ENCODE data around the gene LRRC18.

Gene LRRC18

GRCh38 chr10:48939790-48940325 is at the start of gene LRRC18:
TSS of gene LRRC18 (minus strand) at chr10:48939840. CDS start at chr10:48914155, 25,685 bp downstream.
- DNase-seq = no peak

- no peak for DNase-seq
Measured at GRCh38 chr10:48985621-48986158, 46.0 kb upstream of the LRRC18 start.

GRCh38 chr10:48983648-48984351 is 44.2 kb upstream of the LRRC18 start:
- DNase-seq = no peak

DNA sequence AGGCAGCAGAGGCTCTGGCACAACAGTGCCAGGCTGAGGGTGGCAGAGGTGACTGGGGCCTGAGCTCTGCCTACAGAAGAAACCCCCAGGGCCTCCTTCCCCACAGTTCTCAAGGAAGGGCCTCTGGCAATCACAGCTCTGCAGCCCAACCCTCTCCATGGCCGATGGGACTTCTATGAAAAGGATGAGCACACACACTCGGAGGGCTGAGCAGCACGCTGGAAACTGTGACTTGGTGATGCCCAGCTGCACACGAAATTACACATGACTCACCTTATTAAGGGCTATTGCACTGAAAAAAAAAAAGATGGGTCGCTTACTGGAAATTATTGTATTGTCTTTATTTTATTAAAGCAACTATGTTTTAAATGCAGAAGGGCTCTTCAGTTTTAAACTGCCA is 42.9 kb upstream of the LRRC18 start:
- DNase-seq = no peak

DNA sequence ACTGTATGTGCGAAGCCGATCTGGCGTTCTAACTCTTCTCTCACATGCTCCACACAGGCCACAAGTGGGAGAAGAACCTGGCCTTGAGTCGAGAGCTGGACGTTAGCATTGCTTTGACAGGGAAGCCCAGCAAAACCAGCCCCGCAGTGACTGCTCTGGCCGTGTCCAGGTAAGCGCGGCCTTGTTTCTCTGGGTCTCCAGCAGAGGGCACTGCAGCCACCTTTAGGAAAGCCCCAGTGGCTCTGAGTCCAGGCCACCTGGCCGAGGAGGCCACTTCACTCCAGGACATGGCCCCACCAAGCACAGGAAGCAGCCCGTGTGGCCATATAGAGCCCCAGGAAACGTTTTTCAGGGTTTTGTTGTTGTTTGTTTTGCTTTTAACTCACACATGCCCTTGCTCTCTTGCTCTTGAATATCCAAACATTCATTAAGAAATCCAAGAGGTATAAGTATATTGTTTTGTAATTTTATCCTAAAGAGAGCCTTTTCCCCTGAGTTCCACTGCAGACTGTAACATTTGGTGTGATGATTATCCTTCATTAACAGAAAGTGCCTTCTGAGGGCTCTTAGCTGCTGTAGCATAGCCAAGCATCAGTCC is 41.8 kb upstream of the LRRC18 start:
- no peak for DNase-seq

GRCh38 chr10:48978318-48978717 is 38.7 kb upstream of the LRRC18 start:
- no peak for DNase-seq

- peak; percentile 1 for DNase-seq
Measured at GRCh38 chr10:48976196-48976595, 36.6 kb upstream of the LRRC18 start.

GRCh38 chr10:48974510-48975156 is 35.0 kb upstream of the LRRC18 start:
- no peak for DNase-seq

DNA sequence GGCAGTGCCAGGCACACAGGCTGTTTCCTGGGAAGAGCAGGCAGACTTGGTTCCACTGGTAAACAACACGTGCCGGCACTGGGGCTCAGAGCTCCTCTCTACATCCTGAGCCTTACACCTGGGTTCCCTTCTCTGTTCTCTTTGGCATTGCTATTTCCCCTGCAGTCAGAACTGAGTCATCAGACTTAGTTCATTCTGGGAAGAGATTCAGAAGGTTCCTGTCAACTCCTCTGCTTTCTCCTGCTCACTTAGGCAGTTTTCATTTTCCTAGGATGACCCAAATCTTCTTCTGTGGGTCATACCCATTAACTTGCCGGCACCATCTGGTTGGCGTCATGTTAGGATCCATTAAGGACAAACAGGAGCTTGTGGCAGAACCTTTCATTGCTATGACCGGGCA is 33.4 kb upstream of the LRRC18 start:
- DNase-seq = no peak

GRCh38 chr10:48970654-48971053 is 31.0 kb upstream of the LRRC18 start:
- no peak for DNase-seq

DNA sequence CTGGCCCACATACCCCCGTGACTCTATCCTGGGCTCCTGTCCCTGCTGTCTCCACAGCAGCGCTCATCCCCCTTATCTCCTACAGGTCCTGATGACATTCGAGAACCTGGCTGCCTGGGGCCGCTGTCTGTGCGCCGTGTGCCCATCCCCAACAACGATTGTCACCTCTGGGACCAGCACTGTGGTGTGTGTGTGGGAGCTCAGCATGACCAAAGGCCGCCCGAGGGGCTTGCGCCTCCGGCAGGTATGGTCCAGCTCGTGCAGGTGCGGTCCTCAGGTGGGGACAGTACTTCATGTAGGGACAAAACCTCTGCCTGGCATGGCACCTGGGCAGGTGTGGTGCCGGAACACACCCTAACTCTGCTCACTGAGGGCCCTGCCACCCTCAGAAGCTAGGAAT is 30.4 kb upstream of the LRRC18 start:
- DNase-seq = no peak

- no peak for DNase-seq
Measured at GRCh38 chr10:48968036-48968435, 28.4 kb upstream of the LRRC18 start.

GRCh38 chr10:48965460-48965859 is 25.8 kb upstream of the LRRC18 start:
- DNase-seq = no peak

GRCh38 chr10:48964038-48964437 is 24.4 kb upstream of the LRRC18 start:
- DNase-seq = no peak

- no peak for DNase-seq
Measured at GRCh38 chr10:48958598-48959190, 19.1 kb upstream of the LRRC18 start.

DNA sequence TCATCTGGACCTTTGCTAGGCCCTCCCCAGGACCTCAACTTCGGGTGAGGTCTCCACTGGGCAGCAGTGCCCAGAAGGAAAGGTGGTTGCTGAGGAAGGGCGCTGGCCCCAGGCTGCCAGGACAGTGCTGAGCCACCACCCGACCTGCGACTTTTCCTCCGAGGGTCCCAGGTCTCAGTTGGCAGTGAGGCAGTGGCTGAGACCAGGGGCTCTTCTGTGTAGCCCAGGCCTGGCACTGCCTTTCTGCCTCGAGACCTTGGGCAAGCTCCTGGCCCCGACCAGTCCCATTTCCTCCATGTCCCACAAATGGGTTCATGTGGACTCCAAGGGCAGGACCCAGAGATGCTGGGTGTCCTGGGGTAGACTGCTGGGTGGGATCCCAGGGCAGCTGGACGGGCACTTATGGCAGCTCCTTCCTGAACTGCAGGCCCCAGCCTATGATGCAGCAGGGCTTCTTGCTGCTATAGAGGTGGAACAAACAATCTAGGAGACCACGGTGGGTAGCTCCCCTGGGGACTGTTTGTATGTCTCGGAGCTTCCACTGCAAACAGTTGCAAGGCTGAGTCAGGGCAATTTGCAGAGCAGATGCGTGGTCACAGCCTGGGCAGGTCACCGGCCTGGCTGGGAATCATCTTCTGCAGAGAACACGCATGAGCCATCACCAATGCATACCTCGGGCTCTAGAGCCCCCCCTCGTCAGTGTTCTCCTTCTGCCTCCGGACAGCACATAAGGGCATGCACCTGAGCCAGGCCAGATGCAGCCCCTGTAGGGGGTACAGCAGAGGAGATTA is 17.9 kb upstream of the LRRC18 start:
- DNase-seq = no peak

DNA sequence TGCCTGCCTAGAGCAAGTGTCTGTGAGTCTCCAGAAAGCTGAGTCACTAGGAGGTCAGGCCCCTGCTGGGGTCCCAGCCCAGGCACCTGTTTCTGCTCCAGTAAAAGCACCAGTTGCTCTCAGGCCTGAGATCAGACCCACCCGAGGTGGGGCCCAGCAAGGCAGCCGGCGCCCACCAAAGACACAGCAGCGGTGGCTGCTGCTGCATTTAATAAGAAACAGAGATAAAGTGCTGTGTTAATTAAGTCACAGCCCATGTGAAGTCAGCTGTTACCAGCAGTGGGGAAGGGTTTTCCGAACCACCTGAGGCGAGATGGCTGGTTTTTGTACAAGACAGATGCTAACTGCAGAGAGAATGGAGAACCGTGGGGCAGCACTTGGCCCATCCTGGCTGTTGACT is 12.1 kb upstream of the LRRC18 start:
- no peak for DNase-seq

- DNase-seq = no peak
Measured at GRCh38 chr10:48948470-48949037, 8.9 kb upstream of the LRRC18 start.

- no peak for DNase-seq
Measured at GRCh38 chr10:48947690-48948469, 8.2 kb upstream of the LRRC18 start.

- DNase-seq = no peak
Measured at GRCh38 chr10:48946891-48947500, 7.4 kb upstream of the LRRC18 start.

GRCh38 chr10:48946332-48946731 is 6.7 kb upstream of the LRRC18 start:
- no peak for DNase-seq

All from COR-L47 (cell line).